ENCODE measurements around the gene ARID5B. TPM values are rescaled to one million over a fixed set of nuclear protein-coding genes. Genes with fewer than 3 reads are reported as not detected.

The ARID5B gene
- total and polyA plus RNA-seq, 2 donors (not counting 1 experiment from before 2014, with no cell fraction given), result 22.4 to 237 TPM

- H3K4me2 ChIP-seq (replicated peaks; ENCODE audit: low read depth, low read length, poor library complexity, severe bottlenecking), result peak overlapping the region; percentile 90
- no peak for ATAC-seq (ENCODE audit: low read depth)
- no peak for TF ChIP-seq EZH2 (IDR thresholded peaks at IDR 0.05; ENCODE audit: borderline replicate concordance, insufficient read depth, low read depth, low read length, poor library complexity, severe bottlenecking)
- no peak for TF ChIP-seq CTCF (IDR thresholded peaks at IDR 0.05)
- H3K4me1 ChIP-seq (ENCODE audit: control insufficient read depth in 2 of 2, insufficient read depth in 2 of 2, low read length in 2 of 2), result peaks cover 29 to 33% of the 10 kb centered on the region in 2 donors
- DNase-seq, result peak; percentile 22
- peak overlapping the region; percentile 89 for H3K9ac ChIP-seq (ENCODE audit: low read length)
- Mint-ChIP-seq H3K27me3 (no peaks in the 10 kb centered on the region), H3K4me1 (peaks cover 35% of the 10 kb centered on the region), H3K4me3 (peak overlapping the region; percentile 98), H3K27ac (peak overlapping the region; percentile 99), H3K9me3 (ENCODE audit: insufficient read depth) (no peaks in the 10 kb centered on the region)
- ChIA-PET CTCF (interaction anchor here (0.8 to 9.1 kb wide), 15 partner anchors 17 to 346 kb away, joined by 3 to 110 read pairs (median 5); no protein-coding TSS in a partner anchor), POLR2A (interaction anchor here (1.2 to 3.9 kb wide), 6 partner anchors 89 to 151 kb away, joined by 3 to 24 read pairs (median 8); no protein-coding TSS in a partner anchor)
- no CpG with 5 or more reads among the region's 7 CpGs for WGBS (ENCODE audit: insufficient coverage)
- peak overlapping the region; percentile 95 to 97 for H3K27ac ChIP-seq (ENCODE audit: low read length in 2 of 2)
- H3K9me3 ChIP-seq (ENCODE audit: control extremely low read depth in 1 of 3, control insufficient read depth in 2 of 3, insufficient read depth in 1 of 3, low read length in 2 of 3), result peaks cover 0 to 4% (median 0%) of the 10 kb centered on the region in 3 donors
- H2AFZ ChIP-seq (ENCODE audit: insufficient read depth, low read depth, low read length, poor library complexity, severe bottlenecking), result peak overlapping the region; percentile 73
- intact Hi-C loops (cut with micrococcal nuclease), result loop anchor here (2.0 kb wide), 1 partner anchor 146 kb away; no protein-coding TSS in a partner anchor
- H3K79me2 ChIP-seq (ENCODE audit: control insufficient read depth, insufficient read depth, low read length), result peaks cover 47% of the 10 kb centered on the region
- H3K27me3 ChIP-seq (replicated peaks in 1 of 4; ENCODE audit: control extremely low read depth in 1 of 4, control insufficient read depth in 3 of 4, insufficient read depth in 4 of 4, low read length in 3 of 4), result no peaks in the 10 kb centered on the region
- H3K4me3 ChIP-seq (ENCODE audit: control extremely low read depth in 1 of 5, extremely low read depth in 1 of 5, insufficient read depth in 1 of 5, low read depth in 2 of 5, low read length in 4 of 5), result peak overlapping the region; percentile 69 to 98 (median 80)
- H3K36me3 ChIP-seq (replicated peaks in 1 of 2; ENCODE audit: control extremely low read depth in 1 of 2, control insufficient read depth in 1 of 2, extremely low read depth in 1 of 2, insufficient read depth in 2 of 2, low read length in 1 of 2), result no peaks in the 10 kb centered on the region
- no peaks in the 10 kb centered on the region for H4K20me1 ChIP-seq (ENCODE audit: control insufficient read depth, insufficient read depth, low read length, poor library complexity, severe bottlenecking)
These were observed 2.4 kb upstream of the ARID5B start for GRCh38 chr10:61899069-61899531.

- Histone ChIP-seq H3K27me3 (replicated peaks in 1 of 4; ENCODE audit: control extremely low read depth in 1 of 4, control insufficient read depth in 3 of 4, insufficient read depth in 4 of 4, low read length in 3 of 4) (no peaks in the 10 kb centered on the region), H3K4me3 (ENCODE audit: control extremely low read depth in 1 of 5, extremely low read depth in 1 of 5, insufficient read depth in 1 of 5, low read depth in 2 of 5, low read length in 4 of 5) (peak overlapping the region; percentile 69 to 98 (median 80)), H3K36me3 (replicated peaks in 1 of 2; ENCODE audit: control extremely low read depth in 1 of 2, control insufficient read depth in 1 of 2, extremely low read depth in 1 of 2, insufficient read depth in 2 of 2, low read length in 1 of 2) (no peaks in the 10 kb centered on the region), H3K79me2 (ENCODE audit: control insufficient read depth, insufficient read depth, low read length) (peaks cover 52% of the 10 kb centered on the region), H3K4me2 (replicated peaks; ENCODE audit: low read depth, low read length, poor library complexity, severe bottlenecking) (peak overlapping the region; percentile 90), H3K9me3 (ENCODE audit: control extremely low read depth in 1 of 3, control insufficient read depth in 2 of 3, insufficient read depth in 1 of 3, low read length in 2 of 3) (peaks cover 0 to 4% (median 0%) of the 10 kb centered on the region in 3 donors), H3K4me1 (ENCODE audit: control insufficient read depth in 2 of 2, insufficient read depth in 2 of 2, low read length in 2 of 2) (peaks cover 32 to 36% of the 10 kb centered on the region in 2 donors), H3K27ac (ENCODE audit: low read length in 2 of 2) (peak overlapping the region; percentile 95 to 97), H4K20me1 (ENCODE audit: control insufficient read depth, insufficient read depth, low read length, poor library complexity, severe bottlenecking) (no peaks in the 10 kb centered on the region), H3K9ac (ENCODE audit: low read length) (peak overlapping the region; percentile 89), H2AFZ (ENCODE audit: insufficient read depth, low read depth, low read length, poor library complexity, severe bottlenecking) (peak overlapping the region; percentile 73)
- intact Hi-C loops (cut with micrococcal nuclease), result loop anchor here (2.0 kb wide), 1 partner anchor 147 kb away; no protein-coding TSS in a partner anchor
- CTCF ChIA-PET, result interaction anchor here (0.5 to 9.1 kb wide), 18 partner anchors 17 to 345 kb away, joined by 3 to 110 read pairs (median 5); no protein-coding TSS in a partner anchor
- no peaks in the 10 kb centered on the region for H3K27me3 Mint-ChIP-seq
- no peaks in the 10 kb centered on the region for H3K9me3 Mint-ChIP-seq (ENCODE audit: insufficient read depth)
- no peak for TF ChIP-seq CTCF (IDR thresholded peaks at IDR 0.05)
- no peak for TF ChIP-seq EZH2 (IDR thresholded peaks at IDR 0.05; ENCODE audit: borderline replicate concordance, insufficient read depth, low read depth, low read length, poor library complexity, severe bottlenecking)
- H3K4me1 Mint-ChIP-seq, result peaks cover 38% of the 10 kb centered on the region
- POLR2A ChIA-PET, result interaction anchor here (0.7 to 3.9 kb wide), 11 partner anchors 17 to 200 kb away, joined by 3 to 24 read pairs (median 6); no protein-coding TSS in a partner anchor
- peak overlapping the region; percentile 98 for H3K4me3 Mint-ChIP-seq
- ATAC-seq (ENCODE audit: low read depth) (no peak), DNase-seq (no peak)
- peak overlapping the region; percentile 99 for H3K27ac Mint-ChIP-seq
- WGBS (ENCODE audit: insufficient coverage), result no CpG with 5 or more reads among the region's 7 CpGs
These were observed 1.9 kb upstream of the ARID5B start for GRCh38 chr10:61899663-61899996.

Measured in B cell (primary cell).